ENCODE measurements around the gene DRGX.

GRCh38 chr10:49318755-49319154 is 77.1 kb downstream of the DRGX start:
- TF ChIP-seq FOXM1 (IDR thresholded peaks at IDR 0.05; ENCODE audit: borderline replicate concordance) (no peak), SUZ12 (IDR thresholded peaks at IDR 0.05) (no peak), SP1 (IDR thresholded peaks at IDR 0.05) (no peak), HDGF (IDR thresholded peaks at IDR 0.05; ENCODE audit: borderline replicate concordance) (no peak), NFRKB (IDR thresholded peaks at IDR 0.05) (no peak), TARDBP (IDR thresholded peaks at IDR 0.05) (no peak)

All from HEK293T (cell line).